ENCODE data around the gene CSNK2A1. TPM values are rescaled to one million over a fixed set of nuclear protein-coding genes. Genes with fewer than 3 reads are reported as not detected.

Gene CSNK2A1
- total and polyA plus RNA-seq, 2 of the 8 experiments (the other 6 are each of a cell fraction or from before 2014, with no cell fraction given), result 117 to 260 TPM

GRCh38 chr20:497979-498378 is 45.6 kb downstream of the CSNK2A1 start:
- Histone ChIP-seq H3K14ac (ENCODE audit: insufficient read length) (no peak overlapping the region), H3K4me1 (replicated peaks in 1 of 4; ENCODE audit: control insufficient read depth in 3 of 4, insufficient read depth in 4 of 4, low read length in 3 of 4) (no peaks in the 10 kb centered on the region), H3K23me2 (ENCODE audit: low read depth, low read length) (no peaks in the 10 kb centered on the region), H2BK15ac (ENCODE audit: low read length) (no peak overlapping the region), H4K91ac (replicated peaks; ENCODE audit: insufficient read length, low read length) (no peak overlapping the region), H2AK5ac (ENCODE audit: low read depth, low read length) (no peak overlapping the region), H3K27me3 (replicated peaks in 1 of 4; ENCODE audit: control insufficient read depth in 3 of 4, extremely low read depth in 1 of 4, insufficient read depth in 3 of 4, low read length in 3 of 4) (no peaks in the 10 kb centered on the region), H3K4me3 (ENCODE audit: extremely low read depth in 1 of 4, insufficient read depth in 2 of 4, low read depth in 3 of 4, low read length in 4 of 4) (no peak overlapping the region), H3K4me2 (ENCODE audit: insufficient read depth in 1 of 2, low read depth in 2 of 2, low read length in 2 of 2) (no peak overlapping the region), H3K27ac (ENCODE audit: low read depth, low read length) (no peak overlapping the region), H2BK5ac (ENCODE audit: low read depth, low read length) (no peak overlapping the region), H3K79me2 (ENCODE audit: control insufficient read depth in 1 of 2, insufficient read depth in 2 of 2, low read length in 2 of 2) (no peaks in the 10 kb centered on the region), H2BK20ac (ENCODE audit: low read length) (no peak overlapping the region), H3K4ac (replicated peaks; ENCODE audit: insufficient read length, low read depth, low read length) (no peak overlapping the region), H4K5ac (ENCODE audit: insufficient read length, low read depth, low read length) (no peak overlapping the region), H4K8ac (ENCODE audit: extremely low read depth, insufficient read depth, low read length) (no peak overlapping the region), H3K79me1 (ENCODE audit: low read depth, low read length) (no peaks in the 10 kb centered on the region), H2AFZ (ENCODE audit: low read length) (no peak overlapping the region), H3K36me3 (ENCODE audit: control insufficient read depth in 2 of 4, insufficient read depth in 4 of 4, low read length in 3 of 4) (peaks cover 37 to 92% (median 74%) of the 10 kb centered on the region in 4 experiments), H2BK120ac (replicated peaks; ENCODE audit: low read depth, low read length) (no peak overlapping the region), H3K18ac (ENCODE audit: extremely low read depth, low read length) (no peak overlapping the region), H4K20me1 (replicated peaks in 1 of 2; ENCODE audit: control insufficient read depth in 1 of 2, insufficient read depth in 2 of 2, low read length in 2 of 2) (peaks cover 0 to 4% of the 10 kb centered on the region in 2 experiments), H3K9me3 (ENCODE audit: insufficient read depth in 2 of 2, low read depth in 1 of 2, low read length in 1 of 2) (no peaks in the 10 kb centered on the region), H3K23ac (ENCODE audit: insufficient read length) (no peak overlapping the region), H2BK12ac (ENCODE audit: low read depth, low read length) (no peak overlapping the region), H3K56ac (replicated peaks; ENCODE audit: insufficient read length, low read depth, low read length) (no peak overlapping the region), H3K9ac (replicated peaks in 1 of 4; ENCODE audit: extremely low read depth in 1 of 4, low read depth in 3 of 4, low read length in 3 of 4) (no peak overlapping the region)
- ChIA-PET CTCF (ENCODE audit: partially characterized antibody) (no interaction called here), POLR2A (ENCODE audit: partially characterized antibody) (interaction anchor here (1.1 kb wide), 1 partner anchor 9 kb away, joined by 4 read pairs; no protein-coding TSS in a partner anchor)
- no peak for DNase-seq (ENCODE audit: low read depth in 1 of 2, low spot score in 2 of 2)
- FAIRE-seq, result no peak
- 97% methylated on average over 2 of the region's 2 CpGs; no CpG with 5 or more reads in 1 of the 2 experiments for WGBS, 2 experiments (ENCODE audit: extremely low coverage in 1 of 2, insufficient coverage in 1 of 2, insufficient read length in 1 of 2, insufficient replicate concordance in 2 of 2, low coverage in 1 of 2, low lambda C conversion rate in 2 of 2, missing lambda C conversion rate in 1 of 2)
- no peak for TF ChIP-seq NRF1 (IDR thresholded peaks at IDR 0.05; ENCODE audit: low read depth, low read length)

All from H1 (cell line).